ENCODE results near the gene KCNK18. TPM values are rescaled to one million over a fixed set of nuclear protein-coding genes. Genes with fewer than 3 reads are reported as not detected.

The KCNK18 gene
- total and polyA plus RNA-seq, 2 donors (not counting 3 experiments of a cell fraction or from before 2014, with no cell fraction given), result not detected

GRCh38 chr10:117148284-117148683 lies 49.0 kb upstream of the KCNK18 start:
- no TSS peak for BruUV-seq (replicated peaks)
- no peak for DNase-seq (ENCODE audit: low read depth, low spot score)
- Histone ChIP-seq H3K36me3 (ENCODE audit: control insufficient read depth in 2 of 2, extremely low read depth in 1 of 2, insufficient read depth in 2 of 2, low read length in 2 of 2) (no peaks in the 10 kb centered on the region), H3K4me1 (ENCODE audit: control insufficient read depth, extremely low read depth, insufficient read depth, low read length) (no peaks in the 10 kb centered on the region), H3K79me2 (ENCODE audit: control insufficient read depth, insufficient read depth, low read length) (no peaks in the 10 kb centered on the region), H4K20me1 (replicated peaks; ENCODE audit: control insufficient read depth, extremely low read depth, insufficient read depth, low read length) (no peaks in the 10 kb centered on the region), H2AFZ (ENCODE audit: low read depth, low read length) (no peak overlapping the region), H3K9ac (replicated peaks; ENCODE audit: extremely low read depth, insufficient read depth, low read length) (no peak overlapping the region), H3K27ac (ENCODE audit: insufficient read depth, low read depth, low read length) (no peak overlapping the region), H3K4me3 (replicated peaks in 1 of 3; ENCODE audit: insufficient read depth in 1 of 3, low read depth in 1 of 3, low read length in 3 of 3) (no peak overlapping the region), H3K9me1 (replicated peaks; ENCODE audit: control insufficient read depth, extremely low read depth, insufficient read depth, low read length) (no peaks in the 10 kb centered on the region), H3K9me3 (replicated peaks; ENCODE audit: control insufficient read depth, insufficient read depth, low read length) (no peaks in the 10 kb centered on the region), H3K4me2 (ENCODE audit: insufficient read depth, low read length) (no peak overlapping the region), H3K27me3 (ENCODE audit: control insufficient read depth in 2 of 2, insufficient read depth in 2 of 2, low read length in 2 of 2) (peaks cover 6 to 10% of the 10 kb centered on the region in 2 experiments)
- intact Hi-C loops (cut with micrococcal nuclease), result no loop called here
- no peak for TF ChIP-seq CTCF (IDR thresholded peaks at IDR 0.05; ENCODE audit: extremely low read depth in 1 of 2, insufficient read depth in 1 of 2, low read depth in 1 of 2, low read length in 2 of 2)
- no peak for TF ChIP-seq GATA2 (IDR thresholded peaks at IDR 0.05; ENCODE audit: insufficient read depth, insufficient read length, low read depth, low read length)
- no peak for TF ChIP-seq POLR2A (IDR thresholded peaks at IDR 0.05; ENCODE audit: low read depth, low read length)
- no peak for TF ChIP-seq EZH2 (IDR thresholded peaks at IDR 0.05; ENCODE audit: borderline replicate concordance, low read depth, low read length, severe bottlenecking)
- no peak for TF ChIP-seq FOS (IDR thresholded peaks at IDR 0.05; ENCODE audit: borderline replicate concordance, insufficient read depth, low read length)
- TF ChIP-seq JUN (IDR thresholded peaks at IDR 0.05; ENCODE audit: borderline replicate concordance, insufficient read depth, insufficient read length, low read depth), result no peak
- no peak for TF ChIP-seq POLR2AphosphoS5 (IDR thresholded peaks at IDR 0.05; ENCODE audit: insufficient read depth, low read depth, low read length)
- TF ChIP-seq, protein P1, sequence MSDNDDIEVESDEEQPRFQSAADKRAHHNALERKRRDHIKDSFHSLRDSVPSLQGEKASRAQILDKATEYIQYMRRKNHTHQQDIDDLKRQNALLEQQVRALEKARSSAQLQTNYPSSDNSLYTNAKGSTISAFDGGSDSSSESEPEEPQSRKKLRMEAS (IDR thresholded peaks at IDR 0.05; ENCODE audit: insufficient read depth, insufficient read length), result no peak
- no peak for TF ChIP-seq MYC (IDR thresholded peaks at IDR 0.05; ENCODE audit: low read depth, low read length)
- dilution Hi-C loops (cut with MboI; ENCODE audit: extremely low pct_ligation_motif_present, low sequenced_read_pairs), result no loop called here
- ChIA-PET CTCF (interaction anchor here (2.5 kb wide), 1 partner anchor 360 kb away, joined by 8 read pairs; no protein-coding TSS in a partner anchor), POLR2A (no interaction called here)
- FAIRE-seq, result no peak
